B cell (primary cell): ENCODE data around the gene XYLT1.

Experiments
- EZH2 ChIP-seq: IDR thresholded peaks from 2 replicates; pipeline ENCODE4 v1.6.1; 2012; ENCODE audit warnings: borderline replicate concordance, low read depth, mild to moderate bottlenecking, moderate library complexity, low read length; ENCODE audit not compliant: insufficient read depth, poor library complexity, severe bottlenecking
- TF ChIP-seq, protein P1 (sequence below): fragments of 200-600 bp; IDR thresholded peaks from one replicate; pipeline ENCODE4 v1.8.0; 2022; ENCODE audit warnings: antibody characterized with exemption, mild to moderate bottlenecking

DNA sequence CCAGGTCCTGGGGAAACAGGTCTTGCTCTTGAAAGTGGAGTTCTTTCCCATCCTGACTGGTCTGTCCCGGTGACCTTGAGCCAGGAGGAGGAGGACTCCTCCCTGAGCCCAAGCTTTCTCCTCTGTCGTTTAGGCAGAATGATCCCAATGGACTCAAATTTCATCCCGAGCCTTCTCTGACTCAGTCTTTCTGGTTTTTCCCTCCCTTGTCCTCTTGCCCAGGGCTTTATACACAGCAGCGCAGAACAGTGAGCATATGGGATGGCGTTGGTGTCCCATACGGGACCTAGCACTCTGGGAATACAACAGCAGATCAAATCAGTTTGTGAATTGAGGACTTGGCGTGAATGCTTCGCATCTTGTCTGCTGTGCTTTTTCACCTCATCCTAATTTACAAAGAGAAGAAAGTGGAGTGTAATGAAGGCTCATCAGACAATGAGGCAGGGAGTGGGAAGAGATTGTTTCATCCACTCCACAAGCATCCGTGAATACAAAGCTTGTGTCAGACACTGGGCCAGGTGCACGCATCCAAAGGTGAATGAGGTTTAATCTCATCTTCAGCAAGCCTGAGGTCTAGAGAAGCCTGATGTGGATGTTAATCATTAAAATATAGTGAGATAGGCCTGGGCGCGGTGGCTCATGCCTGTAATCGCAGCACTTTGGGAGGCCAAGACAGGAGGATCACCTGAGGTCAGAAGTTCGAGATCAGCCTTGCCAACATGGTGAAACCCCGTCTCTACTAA lies 1.1 kb upstream of the XYLT1 start:
- TF ChIP-seq, protein P1, sequence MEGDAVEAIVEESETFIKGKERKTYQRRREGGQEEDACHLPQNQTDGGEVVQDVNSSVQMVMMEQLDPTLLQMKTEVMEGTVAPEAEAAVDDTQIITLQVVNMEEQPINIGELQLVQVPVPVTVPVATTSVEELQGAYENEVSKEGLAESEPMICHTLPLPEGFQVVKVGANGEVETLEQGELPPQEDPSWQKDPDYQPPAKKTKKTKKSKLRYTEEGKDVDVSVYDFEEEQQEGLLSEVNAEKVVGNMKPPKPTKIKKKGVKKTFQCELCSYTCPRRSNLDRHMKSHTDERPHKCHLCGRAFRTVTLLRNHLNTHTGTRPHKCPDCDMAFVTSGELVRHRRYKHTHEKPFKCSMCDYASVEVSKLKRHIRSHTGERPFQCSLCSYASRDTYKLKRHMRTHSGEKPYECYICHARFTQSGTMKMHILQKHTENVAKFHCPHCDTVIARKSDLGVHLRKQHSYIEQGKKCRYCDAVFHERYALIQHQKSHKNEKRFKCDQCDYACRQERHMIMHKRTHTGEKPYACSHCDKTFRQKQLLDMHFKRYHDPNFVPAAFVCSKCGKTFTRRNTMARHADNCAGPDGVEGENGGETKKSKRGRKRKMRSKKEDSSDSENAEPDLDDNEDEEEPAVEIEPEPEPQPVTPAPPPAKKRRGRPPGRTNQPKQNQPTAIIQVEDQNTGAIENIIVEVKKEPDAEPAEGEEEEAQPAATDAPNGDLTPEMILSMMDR = no peak
- no peak for TF ChIP-seq EZH2
